Stimulated activated CD8-positive, alpha-beta memory T cell treated with anti-CD3 and anti-CD28 coated beads, Interleukin-12 subunit alpha, Interleukin-12 subunit beta, amount 100 ng/mL, for 24 hours (primary cell): ENCODE results near the gene PLEKHM3.

ENCODE experiments used
- DNase-seq: peaks from one replicate; pipeline ENCODE4 v3.0.0-alpha.2; 2020; ENCODE audit errors: extremely low read depth

PLEKHM3 gene

DNA sequence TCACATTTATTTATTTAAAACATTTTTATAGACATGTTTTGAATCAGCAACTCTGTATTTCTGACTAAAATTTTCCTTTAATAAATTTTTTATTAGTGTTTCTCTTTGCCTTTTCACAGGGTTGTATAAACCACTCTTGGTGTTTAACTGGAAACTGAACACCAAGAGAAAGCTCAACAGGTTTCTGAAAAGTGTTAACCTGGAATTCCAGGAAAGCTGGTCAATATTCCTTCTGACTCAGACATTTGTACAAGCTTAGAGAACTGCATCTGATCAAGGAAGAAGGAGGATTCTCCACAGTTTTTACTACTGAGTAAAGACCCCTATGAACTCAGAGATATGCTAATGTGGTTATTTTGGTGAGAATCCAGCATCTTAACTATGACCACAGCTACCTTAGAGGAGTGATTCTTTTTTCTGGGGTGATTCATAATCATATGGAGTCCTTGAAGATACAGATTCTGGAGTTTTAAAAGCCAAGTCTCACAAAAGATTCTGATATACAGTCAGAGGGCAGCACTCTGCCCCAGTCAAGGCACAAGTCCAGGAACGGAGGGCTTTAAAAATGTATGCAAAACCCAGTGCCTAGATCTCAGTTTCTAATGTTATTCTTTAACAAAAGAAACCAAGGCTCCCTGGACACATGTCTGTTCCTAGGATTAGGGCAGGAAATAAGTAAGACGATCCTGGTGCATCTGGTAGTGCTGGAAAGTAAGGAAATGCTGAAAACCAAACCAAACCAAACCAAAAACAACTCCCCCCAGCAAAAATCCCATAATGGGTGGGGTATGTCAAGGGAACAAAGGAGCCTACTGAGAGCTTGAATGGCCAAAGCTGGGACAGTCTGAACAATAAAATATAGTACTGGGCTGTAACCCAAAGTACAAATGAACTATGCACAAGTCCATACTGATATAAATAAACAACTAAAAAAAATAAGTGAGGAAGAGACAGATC lies 170.6 kb downstream of the PLEKHM3 start:
- no peak for DNase-seq

DNA sequence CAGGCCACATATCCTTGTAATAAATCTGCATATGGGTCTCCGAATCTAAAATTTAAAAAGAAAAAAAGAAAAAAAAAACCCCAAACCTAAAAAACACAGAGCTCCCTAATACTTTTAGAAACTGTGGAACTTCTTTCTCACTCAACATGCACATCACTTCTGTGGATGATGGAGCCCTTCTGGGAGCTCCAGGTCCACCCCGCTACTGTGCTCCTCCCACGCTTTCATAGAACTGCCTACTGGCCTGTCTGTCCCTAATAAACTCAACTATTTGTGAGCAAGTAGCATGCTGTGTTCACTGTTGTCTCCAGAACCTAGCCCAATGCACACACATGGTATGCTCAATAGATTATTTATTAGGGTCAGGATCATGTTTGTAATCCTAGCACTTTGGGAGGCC lies 172.5 kb downstream of the PLEKHM3 start:
- no peak for DNase-seq

DNA sequence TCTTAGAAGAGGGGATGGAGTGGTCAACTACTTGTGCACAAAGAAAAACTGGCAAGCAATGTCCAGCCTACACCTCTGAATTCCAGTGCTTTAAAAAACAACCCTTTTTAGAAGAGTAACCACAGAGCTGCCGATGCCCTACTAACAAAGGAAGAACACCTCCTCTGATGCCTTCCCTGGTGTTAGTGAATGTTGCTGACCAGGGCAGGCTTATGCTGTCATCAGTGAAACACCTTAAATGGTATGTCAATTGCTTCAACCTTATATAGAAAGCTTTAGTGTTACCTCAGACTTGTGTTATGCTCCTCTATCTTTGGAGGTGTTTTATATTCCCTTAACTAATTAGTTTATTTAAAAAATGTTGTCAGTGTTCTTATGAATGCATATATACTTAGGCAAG lies 175.9 kb downstream of the PLEKHM3 start:
- DNase-seq, result no peak

DNA sequence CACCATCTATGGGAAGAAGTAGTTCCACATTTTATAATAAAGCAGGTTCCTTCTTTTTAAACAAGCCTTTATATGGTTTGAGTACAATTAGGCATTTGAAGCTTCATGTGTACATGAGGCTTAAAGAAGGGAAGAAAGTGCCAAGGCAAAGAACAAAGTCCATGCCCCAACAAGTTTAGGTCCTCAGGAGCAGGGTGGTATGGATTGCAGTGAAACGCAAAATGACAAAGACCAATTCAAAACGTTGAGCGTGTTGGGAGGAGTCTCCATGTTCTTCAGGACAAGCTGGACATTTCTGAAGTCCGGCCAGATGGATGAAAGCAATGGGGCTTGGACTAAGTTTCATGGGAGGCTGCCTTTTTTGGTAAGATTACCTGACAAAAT lies 176.8 kb downstream of the PLEKHM3 start:
- no peak for DNase-seq

DNA sequence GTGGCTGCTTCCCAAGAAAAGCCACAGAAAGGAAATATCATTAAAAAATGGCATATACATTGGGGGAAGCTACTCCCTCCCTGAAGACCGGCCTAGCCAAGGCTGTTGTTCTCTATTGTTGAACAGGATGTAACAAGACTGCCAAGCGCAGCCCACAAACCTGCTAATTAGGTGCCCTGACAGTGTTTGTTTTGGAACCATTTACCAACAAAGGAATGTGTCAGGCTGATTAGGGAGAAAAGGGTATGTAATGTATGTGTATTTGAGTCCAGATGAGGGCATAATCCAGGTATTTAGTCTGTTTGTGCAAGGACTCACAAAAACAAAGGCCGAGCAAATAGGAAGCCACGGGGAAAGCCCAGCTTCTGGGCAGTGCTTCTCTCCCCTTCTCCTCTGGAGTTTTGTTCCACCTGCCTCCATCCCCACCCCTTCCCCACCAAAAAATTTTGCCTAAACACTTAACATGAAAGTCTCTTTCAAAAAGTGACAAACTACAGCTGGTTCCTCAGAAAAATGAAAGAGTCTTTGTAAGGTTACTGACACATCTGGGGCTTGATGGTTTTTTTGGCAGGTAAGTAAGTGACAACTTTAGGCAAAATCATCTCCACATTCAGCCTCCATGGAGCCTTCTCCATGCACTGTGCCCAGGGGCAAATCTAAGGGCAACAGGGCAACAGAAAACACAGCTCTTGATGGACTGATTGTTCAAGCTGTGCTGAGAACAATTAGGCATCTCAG lies 177.4 kb downstream of the PLEKHM3 start:
- no peak for DNase-seq

DNA sequence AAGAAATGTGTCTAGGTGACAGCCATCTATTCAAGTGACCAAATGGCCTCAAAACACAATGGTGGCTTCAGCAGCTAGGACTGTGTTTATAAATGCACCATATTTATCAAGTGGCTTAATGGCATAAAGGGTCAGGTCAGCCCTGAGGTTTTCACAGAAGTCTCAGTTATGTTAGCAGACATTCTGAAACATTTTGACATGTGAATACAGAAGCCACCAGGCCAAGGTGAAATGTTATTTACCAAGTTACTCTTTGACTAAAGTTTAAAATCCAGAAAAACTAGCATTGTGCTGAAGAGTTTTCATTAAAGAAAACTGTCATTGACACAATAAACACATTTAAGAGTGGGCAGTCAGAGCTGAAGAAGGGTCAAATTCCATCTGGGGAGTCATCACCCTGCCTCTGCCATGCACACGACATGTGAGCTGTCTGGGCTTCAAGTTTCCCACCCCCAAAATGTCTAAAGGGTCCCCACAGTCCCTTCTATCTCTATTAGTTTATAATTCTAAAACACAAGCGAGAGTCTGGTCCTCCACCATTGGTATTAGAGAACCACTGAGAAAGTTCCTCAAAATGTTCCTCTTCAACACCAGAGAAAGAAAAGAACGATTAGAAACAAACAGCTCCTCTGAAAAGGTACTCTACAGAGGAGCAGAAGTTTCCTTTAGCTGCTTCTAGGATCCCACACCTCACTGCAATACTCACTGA lies 178.1 kb downstream of the PLEKHM3 start:
- DNase-seq, result no peak

DNA sequence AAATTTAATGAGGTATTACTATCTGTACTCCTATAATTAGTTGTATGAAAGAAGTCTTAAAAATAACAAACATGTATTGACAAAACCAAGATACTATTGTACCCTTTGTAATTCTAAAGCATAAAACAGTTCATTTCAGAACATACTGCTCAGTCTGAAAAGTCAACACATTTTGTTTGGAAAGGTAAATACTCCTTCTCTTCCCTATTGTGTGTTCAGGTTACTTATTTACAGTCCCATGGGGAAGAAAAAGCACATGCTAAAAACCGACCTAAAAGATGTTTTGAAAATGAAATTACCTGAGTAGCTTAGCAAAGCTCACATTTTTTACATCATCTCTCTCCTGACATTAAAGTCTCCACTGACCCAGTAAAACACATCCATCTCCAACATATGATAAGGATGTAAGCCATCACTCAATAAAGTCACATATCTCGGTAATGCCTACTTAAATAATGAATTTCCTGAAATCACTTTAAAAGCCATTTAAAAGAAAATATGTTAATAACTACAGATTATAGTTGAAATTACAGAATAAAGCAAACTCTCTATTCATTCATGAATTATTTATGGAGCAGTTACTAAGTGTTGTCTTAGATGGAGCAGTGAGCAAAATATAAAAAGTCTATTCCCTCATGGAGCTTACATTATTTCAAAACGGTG lies 180.0 kb downstream of the PLEKHM3 start:
- DNase-seq, result no peak

DNA sequence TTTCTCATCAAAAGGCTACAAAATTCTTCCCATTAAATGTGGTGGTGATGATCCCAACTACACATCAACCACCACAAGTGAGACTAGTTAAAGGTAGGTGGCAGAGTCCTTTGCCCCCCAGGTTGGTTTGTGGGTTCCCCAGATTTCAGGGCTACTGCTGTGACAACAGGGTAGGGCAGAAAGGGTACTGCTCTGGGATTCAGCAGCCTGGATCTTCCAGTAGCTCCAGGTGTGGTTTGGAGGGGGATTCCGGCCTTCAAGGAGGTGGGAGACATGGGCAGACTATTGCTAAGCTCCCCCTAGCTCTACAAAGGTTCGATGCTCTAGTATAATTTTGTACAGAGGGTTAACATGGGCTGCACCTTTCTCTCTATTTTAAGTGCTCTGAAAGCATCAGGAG lies 180.7 kb downstream of the PLEKHM3 start:
- no peak for DNase-seq

DNA sequence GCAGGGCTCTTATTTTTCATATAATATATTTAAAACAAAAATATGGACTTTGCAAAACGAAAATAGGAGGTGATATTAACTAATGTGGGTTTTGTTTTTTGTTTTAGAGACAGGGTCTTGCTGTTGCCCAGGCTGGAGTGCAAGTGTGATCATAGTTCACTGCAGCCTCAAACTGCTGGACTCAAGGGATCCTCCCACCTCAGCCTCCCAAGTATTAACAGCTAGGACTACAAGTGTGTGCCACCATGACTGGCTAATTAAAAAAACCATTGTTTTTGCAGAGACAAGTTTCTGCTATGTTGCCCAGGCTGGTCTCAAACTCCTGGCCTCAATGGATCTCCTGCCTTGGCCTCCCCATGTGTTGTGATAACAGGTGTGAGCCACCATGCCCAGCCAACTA lies 185.2 kb downstream of the PLEKHM3 start:
- no peak for DNase-seq

DNA sequence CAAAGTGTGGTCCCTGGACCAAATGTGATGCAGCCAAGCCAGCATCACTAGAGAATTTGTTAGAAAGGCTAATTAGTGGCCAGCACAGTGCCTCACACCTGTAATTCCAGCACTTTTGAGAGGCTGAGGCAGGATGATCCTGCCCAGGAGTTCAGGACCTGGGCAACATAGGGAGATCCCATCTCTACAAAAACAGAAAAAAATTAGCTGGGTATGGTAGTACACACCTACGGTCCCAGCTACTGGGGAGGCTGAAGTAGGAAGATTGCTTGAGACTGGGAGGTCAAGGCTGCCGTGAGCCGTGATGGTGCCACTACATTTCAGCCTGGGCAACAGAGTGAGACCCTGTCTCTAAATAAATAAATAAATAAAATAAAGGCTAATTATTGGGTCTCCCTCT lies 185.8 kb downstream of the PLEKHM3 start:
- DNase-seq, result no peak

DNA sequence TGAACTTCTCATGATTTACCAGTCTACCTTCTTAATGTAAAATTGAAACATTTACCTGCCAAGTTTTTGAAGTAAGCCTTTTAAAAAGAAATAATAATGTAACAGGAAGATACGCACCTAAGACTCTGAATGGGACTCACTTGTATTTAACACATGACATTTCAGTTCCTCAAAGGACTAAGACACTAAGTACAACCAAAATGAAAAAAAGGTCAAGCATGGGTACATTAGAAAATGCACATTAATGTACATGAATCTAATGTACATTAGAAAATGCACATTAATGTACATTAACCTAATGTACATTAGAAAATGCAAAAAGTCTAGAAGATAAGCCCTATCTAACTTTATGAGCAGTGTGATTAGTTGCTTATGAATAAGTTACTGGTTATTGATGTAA lies 186.3 kb downstream of the PLEKHM3 start:
- DNase-seq, result no peak

DNA sequence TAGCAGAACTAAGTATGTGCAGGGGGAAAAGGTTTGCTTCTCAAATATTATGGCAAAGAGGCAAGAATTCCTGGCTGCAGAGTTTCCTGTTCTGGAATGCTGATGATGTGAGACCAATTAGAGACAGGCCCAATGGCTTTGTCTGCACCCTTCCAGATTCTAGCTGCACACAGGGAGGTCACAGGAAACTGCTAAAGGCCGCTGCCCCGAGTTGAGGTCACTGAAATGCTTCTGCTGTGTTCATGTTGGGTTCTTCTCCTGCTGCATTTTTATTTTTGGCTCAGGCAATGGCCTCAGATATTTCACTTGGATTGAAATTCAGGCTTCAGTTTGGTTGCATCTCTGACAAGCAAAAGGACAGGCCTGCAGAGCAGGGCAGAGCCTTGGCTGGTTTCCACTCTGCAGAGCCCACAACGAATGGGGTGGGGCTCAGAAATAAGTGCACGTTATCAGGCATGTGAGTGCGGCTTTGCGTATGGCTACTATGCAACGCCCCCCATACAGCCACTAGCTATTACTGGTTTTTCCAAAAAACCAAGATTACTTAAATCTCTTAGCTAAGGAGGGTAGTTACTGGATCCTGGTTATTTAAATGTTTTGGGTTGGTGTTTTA lies 188.7 kb downstream of the PLEKHM3 start:
- DNase-seq, result no peak

DNA sequence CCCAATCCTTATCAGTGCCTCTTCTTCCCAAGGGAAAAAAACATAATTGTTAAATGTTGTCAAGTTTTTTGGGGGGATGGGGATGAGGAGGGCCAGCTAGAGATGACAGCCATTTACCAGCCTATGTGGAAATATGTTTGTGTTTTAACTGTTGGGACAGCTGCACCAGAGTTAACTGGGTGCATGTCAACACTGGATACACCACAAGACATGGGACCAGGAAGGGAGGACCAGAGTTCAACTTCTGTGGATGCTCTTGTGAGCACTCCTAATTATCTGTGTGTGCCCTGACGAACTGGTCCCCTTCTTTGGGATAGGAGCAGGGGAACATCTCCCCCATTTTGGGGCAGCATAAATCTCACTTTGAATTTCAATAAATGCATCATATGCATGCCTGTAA lies 189.5 kb downstream of the PLEKHM3 start:
- DNase-seq, result no peak

DNA sequence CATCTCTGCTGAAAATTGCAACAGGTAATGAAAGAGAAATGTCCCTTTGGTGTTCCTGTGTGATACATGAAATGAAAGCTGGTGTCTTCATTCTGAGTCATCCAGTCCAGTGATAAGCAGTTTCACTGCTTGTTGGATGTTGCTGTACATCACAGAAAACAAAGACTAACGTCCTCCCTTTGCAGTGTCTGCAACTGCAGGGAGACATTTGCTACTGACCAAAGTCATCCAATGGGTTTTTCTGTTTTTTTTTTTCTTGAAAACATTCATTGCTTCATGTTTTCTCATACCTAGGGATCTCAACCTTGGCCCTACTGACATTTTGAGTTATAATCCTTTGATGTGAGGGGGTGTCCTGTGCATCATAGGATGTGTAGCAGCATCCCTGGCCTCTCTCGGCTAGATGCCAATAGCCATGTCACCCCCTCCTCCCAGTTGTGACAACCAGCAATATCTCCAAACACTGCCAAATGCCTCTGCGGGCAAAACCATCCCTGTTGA lies 192.0 kb downstream of the PLEKHM3 start:
- no peak for DNase-seq

DNA sequence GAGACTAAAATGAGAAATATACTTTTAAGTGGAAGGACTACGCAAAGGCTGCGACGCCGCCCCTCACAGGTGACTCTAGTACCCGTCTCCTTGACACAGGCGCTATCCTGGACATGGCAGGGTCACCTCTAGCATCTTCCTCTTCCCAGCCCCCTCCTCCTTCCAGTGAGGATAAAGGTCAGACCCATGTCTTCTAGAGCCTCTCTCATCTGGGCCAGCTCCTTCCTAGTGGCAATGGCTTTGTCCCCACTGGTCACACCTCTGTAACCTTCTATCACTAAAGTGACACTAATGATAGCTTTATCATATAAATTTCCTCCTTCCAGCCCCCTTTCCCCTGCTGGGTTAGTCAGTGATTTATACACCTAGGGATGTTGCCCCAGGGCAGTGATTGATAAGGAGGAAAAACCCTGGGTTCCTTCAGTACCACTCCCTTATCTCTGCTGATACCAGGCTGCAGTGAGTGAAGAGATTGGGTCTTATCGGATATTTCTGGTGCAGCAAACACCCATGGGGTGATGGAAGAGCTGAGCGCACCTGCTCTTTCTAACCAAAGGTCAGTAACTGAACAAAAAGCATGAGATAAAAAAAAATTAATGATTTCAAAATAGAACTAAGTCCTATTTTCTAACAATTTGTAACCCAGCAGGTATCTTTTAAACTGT lies 193.6 kb downstream of the PLEKHM3 start:
- DNase-seq, result no peak

DNA sequence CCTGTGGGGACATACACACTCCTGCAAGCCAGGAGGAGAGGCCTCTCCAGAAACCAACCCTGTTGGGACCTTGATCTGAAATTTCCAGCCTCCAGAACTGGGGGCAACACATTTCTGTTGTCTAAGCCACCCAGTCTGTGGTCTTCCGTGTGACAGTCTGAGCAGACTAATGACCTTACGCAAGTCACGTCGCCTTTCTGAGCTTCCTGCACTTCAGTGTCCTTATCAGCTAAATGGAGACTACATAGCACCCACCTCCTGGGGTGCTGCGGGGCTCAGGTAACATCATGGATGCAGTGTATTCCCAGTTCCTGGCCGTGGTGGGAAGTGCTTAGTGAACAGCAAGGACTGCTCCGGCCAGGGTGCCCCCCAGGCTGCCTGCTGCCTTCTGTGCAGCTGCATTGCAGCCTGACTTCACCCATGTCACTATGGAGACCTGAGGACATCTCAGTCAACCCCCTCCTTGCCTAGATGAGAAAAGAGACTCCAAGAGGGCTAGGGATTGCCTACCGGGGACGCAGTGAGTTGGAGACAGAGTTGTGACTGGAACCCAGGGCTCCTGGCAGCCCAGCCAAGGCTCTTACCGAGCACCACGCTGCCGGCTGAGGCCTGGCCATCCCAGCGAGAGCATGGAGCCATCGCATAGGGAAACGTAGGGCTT lies 194.4 kb downstream of the PLEKHM3 start:
- no peak for DNase-seq

DNA sequence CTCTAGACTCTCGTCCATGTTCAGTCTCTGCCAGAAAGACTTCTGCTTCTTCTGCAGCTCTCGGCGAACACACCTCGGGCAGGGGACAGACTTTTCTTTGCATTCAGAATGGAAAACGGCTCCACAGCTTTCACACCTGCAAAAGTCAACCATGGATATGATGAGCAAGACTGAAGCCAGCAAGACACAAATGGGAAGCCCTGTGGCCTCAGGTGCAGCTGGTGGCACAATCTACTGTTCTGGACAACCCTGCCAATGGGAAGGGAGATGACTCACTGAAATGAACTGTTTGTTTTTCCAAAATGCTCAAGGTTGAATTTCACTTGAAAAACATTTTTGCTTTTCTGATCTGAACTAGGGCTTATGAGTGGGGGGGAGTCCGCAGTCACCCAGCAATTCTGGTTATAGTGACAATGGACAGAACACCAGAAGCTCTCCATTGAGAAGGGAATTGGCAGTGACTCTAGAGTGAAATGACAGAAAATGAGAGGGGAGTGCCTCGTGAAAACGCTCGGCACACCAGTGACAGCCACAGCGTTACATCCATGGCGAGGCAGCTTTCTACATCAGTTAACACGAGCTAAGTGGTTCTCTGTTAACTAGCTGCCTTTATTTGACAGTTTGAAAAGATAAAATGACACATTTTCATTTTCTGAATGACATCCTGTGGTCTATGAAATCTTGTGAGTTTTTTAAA lies 196.8 kb downstream of the PLEKHM3 start:
- no peak for DNase-seq

DNA sequence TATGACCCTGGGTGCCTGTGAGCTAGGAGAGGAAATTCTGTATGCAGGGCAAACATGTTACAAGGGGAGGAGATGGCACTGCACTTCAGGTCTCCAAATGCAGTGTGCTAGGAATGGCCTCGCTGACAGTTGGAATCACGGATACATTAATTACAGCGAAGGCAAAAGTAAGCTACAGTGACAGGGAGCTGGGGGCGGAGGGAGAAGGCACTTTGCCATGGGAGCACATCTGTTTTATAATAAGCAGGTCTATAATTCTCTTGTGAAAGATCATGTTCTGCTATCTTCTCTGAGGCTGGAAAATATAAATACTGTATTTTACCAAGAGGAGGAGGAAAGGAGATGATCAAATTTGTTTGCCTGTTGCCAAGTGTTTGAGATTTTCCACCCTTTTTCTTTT lies 199.3 kb downstream of the PLEKHM3 start:
- DNase-seq, result no peak
